Sigmoid colon (tissue), 7 donors: ENCODE data around the gene LPAR3. TPM values are rescaled to one million over a fixed set of nuclear protein-coding genes. Genes with fewer than 3 reads are reported as not detected.
"Not testable (repeated sequence)": the region's sequence is repeated elsewhere in the genome, so short reads cannot be mapped to it uniquely, and the experiment has no call there.

Experiments
- DNase-seq: peaks from one replicate; pipeline ENCODE4 v3.0.0-alpha.2; 2019
- H3K27ac ChIP-seq, 4 donors: fragments of 200-600 bp; sonication (generic); one replicate each; pipeline ENCODE4 v1.5.1; 2016 to 2019; ENCODE audit warnings: mild to moderate bottlenecking in 1 of 4
- H3K27me3 ChIP-seq, 3 donors: fragments of 200-600 bp; sonication (generic); one replicate each; pipeline ENCODE4 v1.5.1; 2019; ENCODE audit warnings: mild to moderate bottlenecking in 1 of 3
- H3K36me3 ChIP-seq, 4 donors: fragments of 200-600 bp; sonication (generic); one replicate each; pipeline ENCODE4 v1.5.1; 2016 to 2019
- H3K4me1 ChIP-seq, 4 donors: fragments of 200-600 bp; sonication (generic); one replicate each; pipeline ENCODE4 v1.5.1; 2017 to 2019
- H3K4me3 ChIP-seq, 4 donors: fragments of 200-600 bp; sonication (generic); one replicate each; pipeline ENCODE4 v1.5.1; 2017 to 2019; ENCODE audit warnings: mild to moderate bottlenecking in 2 of 4, moderate library complexity in 1 of 4
- H3K9me3 ChIP-seq, 4 donors: fragments of 200-600 bp in 3 of 4; sonication (generic) in 3 of 4; one replicate each; pipeline versions ENCODE4 v1.5.1 to v1.6.1; 2013 to 2019
- EP300 ChIP-seq, 4 donors: sonication (generic); formaldehyde crosslinking; IDR thresholded peaks; one replicate each; pipeline ENCODE4 v1.6.1; 2017; ENCODE audit warnings: antibody characterized with exemption in 4 of 4
- POLR2A ChIP-seq, 2 donors: fragments of 450-650 bp; IDR thresholded peaks; one replicate each; pipeline ENCODE4 v1.6.1; 2016; ENCODE audit warnings: antibody characterized with exemption in 2 of 2, mild to moderate bottlenecking in 2 of 2, moderate library complexity in 2 of 2
- POLR2AphosphoS5 ChIP-seq, 4 donors: sonication (generic); formaldehyde crosslinking; IDR thresholded peaks; one replicate each; pipeline ENCODE4 v1.6.1; 2017; ENCODE audit warnings: antibody characterized with exemption in 4 of 4
- WGBS, 2 donors: extraction: QIAGEN DNeasy Blood & Tissue Kit; methylation state at CpG; one replicate each; pipeline ENCODE4 v1.1.7; 2013; 5-methylcytosine and 5-hydroxymethylcytosine counted together
- intact Hi-C: fragments of 100-400 bp; cut with DNase I; formaldehyde crosslinking; loops from one replicate; pipeline ENCODE4 v1.15.1; 2023
- polyA plus RNA-seq, 3 donors: library from polyadenylated mRNA; stranded (reverse); fragments of 200-250 nt; gene quantifications; one replicate each; pipeline ENCODE4 v1.2.3, GENCODE V29; 2013
- total RNA-seq, 4 donors: library from RNA; depleted of rRNA; stranded (reverse); fragments of >200 nt; gene quantifications; one replicate each; pipeline ENCODE4 v1.1.0, GENCODE V29; 2016
- TF ChIP-seq, protein P1 (sequence below), 4 experiments: fragments of 450-650 bp in 3 of 4; fragments of 200-600 bp in 1 of 4; IDR thresholded peaks; one replicate each; pipeline ENCODE4 v1.5.1; 2016 to 2019; ENCODE audit warnings: antibody characterized with exemption in 4 of 4, mild to moderate bottlenecking in 3 of 4, moderate library complexity in 2 of 4
- donor health status: healthy with polysubstance abuse.
- donor health status: Bipolar disorder and iron deficiency.
- donor health status: healthy.

The LPAR3 gene
- total and polyA plus RNA-seq, 7 donors = 0.23 to 1.4 (median 0.60) TPM; not detected in 4

DNA sequence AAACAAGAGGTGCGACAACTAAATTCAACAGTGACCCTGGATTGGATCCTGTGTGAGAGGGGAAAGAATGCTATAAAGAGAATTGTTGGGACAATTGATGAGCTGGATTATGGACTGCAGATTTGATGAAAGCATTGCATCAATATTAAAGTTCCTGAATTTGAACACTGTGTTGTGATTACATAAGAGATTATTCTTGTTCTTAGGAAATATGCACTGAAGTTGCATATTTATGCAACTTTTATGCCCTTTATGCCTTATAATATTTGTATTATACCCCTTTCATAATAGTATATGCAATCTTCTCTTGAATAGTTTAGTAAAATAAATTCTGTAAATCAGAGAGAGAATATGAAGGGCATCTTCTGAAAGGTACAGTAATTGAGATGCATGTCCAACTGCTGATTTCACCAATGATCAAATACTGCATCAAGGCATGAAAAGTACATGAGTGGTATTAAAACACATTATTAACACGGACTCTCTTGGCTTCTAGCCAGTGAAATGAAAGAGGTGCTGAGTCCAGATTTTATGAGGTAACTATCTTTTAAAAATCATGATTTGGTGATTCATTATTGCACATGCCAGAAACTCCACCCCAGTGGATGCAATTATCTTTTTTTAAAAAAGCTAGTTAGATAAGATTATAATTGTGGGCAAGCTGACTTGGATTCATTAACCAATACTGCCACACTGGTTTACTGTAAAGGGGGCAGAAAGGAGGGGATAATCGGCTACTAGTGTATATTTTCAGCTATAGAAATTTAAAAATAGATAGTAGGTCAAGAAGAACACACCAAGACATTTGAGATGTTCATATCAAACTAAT lies 19.9 kb upstream of the LPAR3 start:
- Histone ChIP-seq H3K36me3 (no peaks in the 10 kb centered on the region), H3K4me3 (no peak overlapping the region), H3K27me3 (no peaks in the 10 kb centered on the region), H3K9me3 (no peaks in the 10 kb centered on the region), H3K4me1 (no peaks in the 10 kb centered on the region), H3K27ac (no peak overlapping the region)
- DNase-seq = no peak
- WGBS, 2 donors = 43 to 72% methylated on average over 3 of the region's 3 CpGs
- intact Hi-C loops = no loop called here
- TF ChIP-seq POLR2AphosphoS5 (IDR thresholded peaks at IDR 0.05) (no peak), EP300 (IDR thresholded peaks at IDR 0.05) (no peak), POLR2A (IDR thresholded peaks at IDR 0.05) (no peak)
- TF ChIP-seq, protein P1, sequence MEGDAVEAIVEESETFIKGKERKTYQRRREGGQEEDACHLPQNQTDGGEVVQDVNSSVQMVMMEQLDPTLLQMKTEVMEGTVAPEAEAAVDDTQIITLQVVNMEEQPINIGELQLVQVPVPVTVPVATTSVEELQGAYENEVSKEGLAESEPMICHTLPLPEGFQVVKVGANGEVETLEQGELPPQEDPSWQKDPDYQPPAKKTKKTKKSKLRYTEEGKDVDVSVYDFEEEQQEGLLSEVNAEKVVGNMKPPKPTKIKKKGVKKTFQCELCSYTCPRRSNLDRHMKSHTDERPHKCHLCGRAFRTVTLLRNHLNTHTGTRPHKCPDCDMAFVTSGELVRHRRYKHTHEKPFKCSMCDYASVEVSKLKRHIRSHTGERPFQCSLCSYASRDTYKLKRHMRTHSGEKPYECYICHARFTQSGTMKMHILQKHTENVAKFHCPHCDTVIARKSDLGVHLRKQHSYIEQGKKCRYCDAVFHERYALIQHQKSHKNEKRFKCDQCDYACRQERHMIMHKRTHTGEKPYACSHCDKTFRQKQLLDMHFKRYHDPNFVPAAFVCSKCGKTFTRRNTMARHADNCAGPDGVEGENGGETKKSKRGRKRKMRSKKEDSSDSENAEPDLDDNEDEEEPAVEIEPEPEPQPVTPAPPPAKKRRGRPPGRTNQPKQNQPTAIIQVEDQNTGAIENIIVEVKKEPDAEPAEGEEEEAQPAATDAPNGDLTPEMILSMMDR (IDR thresholded peaks at IDR 0.05) = no peak

DNA sequence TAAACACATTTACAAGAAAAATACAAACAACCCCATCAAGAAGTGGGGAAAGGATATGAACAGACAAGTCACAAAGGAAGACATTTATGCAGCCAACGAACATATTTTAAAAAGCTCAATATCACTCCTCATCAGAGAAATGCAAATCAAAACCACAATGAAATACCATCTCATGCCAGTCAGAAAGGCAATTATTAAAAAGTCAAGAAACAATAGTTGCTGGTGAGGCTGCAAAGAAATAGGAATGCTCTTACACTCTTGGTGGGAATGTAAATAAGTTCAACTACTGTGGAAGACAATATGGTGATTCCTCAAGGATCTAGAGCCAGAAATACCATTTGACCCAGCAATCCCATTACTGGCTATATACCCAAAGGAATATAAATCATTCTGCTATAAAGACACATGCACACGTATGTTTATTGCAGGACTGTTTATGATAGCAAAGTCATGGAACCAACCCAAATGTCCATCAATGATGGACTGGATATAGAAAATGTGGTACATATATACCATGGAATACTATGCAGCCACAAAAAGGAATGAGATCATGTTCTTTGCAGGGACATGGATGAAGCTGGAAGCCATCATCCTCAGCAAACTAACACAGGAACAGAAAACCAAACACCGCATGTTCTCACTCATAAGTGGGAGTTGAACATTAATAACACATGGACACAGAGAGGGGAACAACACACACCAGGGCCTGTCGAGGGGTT lies 15.9 kb upstream of the LPAR3 start:
- H3K9me3 ChIP-seq, intact Hi-C loops, H3K27me3 ChIP-seq, H3K36me3 ChIP-seq, H3K27ac ChIP-seq, DNase-seq, H3K4me1 ChIP-seq, H3K4me3 ChIP-seq: not testable (repeated sequence)
- 81 to 83% methylated on average over 4 of the region's 4 CpGs for WGBS, 2 donors

DNA sequence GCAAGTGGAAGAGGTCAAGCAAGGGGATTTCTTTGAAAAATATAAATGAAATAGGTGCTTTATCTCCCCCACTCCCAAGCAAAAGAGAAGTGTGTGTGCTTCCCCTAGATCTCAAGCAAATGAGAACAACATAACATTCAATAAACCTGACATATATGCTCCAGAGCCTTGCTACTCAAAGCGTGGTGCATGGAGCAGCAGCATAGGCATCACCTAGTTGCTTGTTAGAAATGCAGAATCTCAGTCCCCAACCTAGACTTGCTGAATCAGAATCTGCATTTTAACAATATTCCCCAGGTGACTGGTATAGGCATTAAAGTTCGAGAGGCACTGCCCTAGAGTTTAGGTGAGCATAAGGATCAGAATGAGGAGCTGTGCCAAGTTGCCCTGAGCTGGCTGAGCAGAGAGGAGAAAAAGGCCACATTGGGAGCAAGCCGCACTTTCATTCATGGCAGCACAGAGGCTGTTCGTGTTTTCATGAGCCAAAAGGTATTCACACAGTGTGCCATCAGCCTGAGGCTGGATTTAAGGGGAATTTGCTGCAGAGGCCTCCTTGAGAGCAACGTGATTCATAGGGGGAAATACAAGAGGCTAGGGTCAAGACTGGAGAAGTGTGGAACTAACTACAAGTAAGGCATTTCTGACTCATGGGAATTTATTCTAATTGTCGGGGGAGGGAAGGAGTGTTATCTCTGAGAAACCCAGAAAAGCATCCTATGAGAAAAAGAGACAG lies 14.3 kb upstream of the LPAR3 start:
- WGBS, 2 donors = 84 to 90% methylated on average over 6 of the region's 6 CpGs

DNA sequence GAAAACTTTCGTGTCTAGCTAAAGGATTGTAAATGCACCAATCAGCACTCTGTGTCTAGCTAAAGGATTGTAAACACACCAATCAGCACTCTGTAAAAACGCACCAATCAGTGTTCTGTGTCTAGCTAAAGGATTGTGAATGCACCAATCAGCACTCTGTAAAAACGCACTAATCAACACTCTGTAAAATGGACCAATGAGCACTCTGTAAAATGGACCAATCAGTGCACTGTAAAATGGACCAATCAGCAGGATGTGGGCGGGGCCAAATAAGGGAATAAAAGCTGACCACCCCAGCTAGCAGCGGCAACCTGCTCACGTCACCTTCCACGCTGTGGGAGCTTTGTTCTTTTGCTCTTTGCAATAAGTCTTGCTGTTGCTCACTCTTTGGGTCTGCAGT lies 9.7 kb upstream of the LPAR3 start:
- intact Hi-C loops = not testable (repeated sequence)
- 86 to 91% methylated on average over 7 of the region's 7 CpGs for WGBS, 2 donors

More for the DNA sequence above, 14.3 kb upstream of the LPAR3 start:
- Histone ChIP-seq H3K4me3 (no peak overlapping the region), H3K4me1 (no peaks in the 10 kb centered on the region), H3K27ac (no peak overlapping the region), H3K9me3 (peaks cover 0 to 2% (median 0%) of the 10 kb centered on the region in 4 donors), H3K27me3 (no peaks in the 10 kb centered on the region), H3K36me3 (no peaks in the 10 kb centered on the region)
- no peak for DNase-seq
- intact Hi-C loops = no loop called here
- TF ChIP-seq, protein P1 (IDR thresholded peaks at IDR 0.05) = no peak
- no peak for TF ChIP-seq POLR2A (IDR thresholded peaks at IDR 0.05)
- no peak for TF ChIP-seq POLR2AphosphoS5 (IDR thresholded peaks at IDR 0.05)
- TF ChIP-seq EP300 (IDR thresholded peaks at IDR 0.05) = no peak

DNA sequence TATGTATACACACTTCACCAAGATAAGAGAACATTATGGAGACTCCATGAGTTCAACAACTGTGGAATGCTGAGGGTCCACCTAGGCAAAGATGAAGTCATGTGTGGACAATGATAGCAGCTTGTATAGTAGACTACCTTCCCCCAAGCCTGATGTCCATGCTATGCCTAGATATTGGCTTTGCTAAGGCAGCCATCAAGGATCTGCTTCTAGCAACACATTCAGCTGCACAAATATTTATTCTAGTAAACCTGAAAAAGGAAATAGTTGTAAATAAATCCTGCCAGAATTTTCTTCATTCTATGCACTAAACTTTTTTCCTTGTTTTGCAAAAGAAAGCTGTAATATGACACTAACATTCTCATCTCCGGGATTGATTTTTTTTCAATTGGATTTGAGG lies 7.0 kb upstream of the LPAR3 start:
- Histone ChIP-seq H3K36me3 (no peaks in the 10 kb centered on the region), H3K27ac (no peak overlapping the region), H3K27me3 (peaks cover 0 to 2% (median 0%) of the 10 kb centered on the region in 3 donors), H3K9me3 (peaks cover 0 to 2% (median 0%) of the 10 kb centered on the region in 4 donors), H3K4me1 (no peaks in the 10 kb centered on the region), H3K4me3 (no peak overlapping the region)
- TF ChIP-seq POLR2A (IDR thresholded peaks at IDR 0.05) = no peak
- TF ChIP-seq, protein P1 (IDR thresholded peaks at IDR 0.05) = no peak
- TF ChIP-seq EP300 (IDR thresholded peaks at IDR 0.05) = no peak
- no peak for TF ChIP-seq POLR2AphosphoS5 (IDR thresholded peaks at IDR 0.05)
- no peak for DNase-seq
- intact Hi-C loops = no loop called here
- 16 to 65% methylated on average over 1 of the region's 1 CpG for WGBS, 2 donors

More for the DNA sequence above, 9.7 kb upstream of the LPAR3 start:
- not testable (repeated sequence) for H3K27me3 ChIP-seq, H3K27ac ChIP-seq, DNase-seq, H3K9me3 ChIP-seq, H3K4me1 ChIP-seq, H3K4me3 ChIP-seq, H3K36me3 ChIP-seq
